Effector CD8-positive, alpha-beta T cell (primary cell): ENCODE data around the gene DHX16.
"Not testable (repeated sequence)": the region's sequence is repeated elsewhere in the genome, so short reads cannot be mapped to it uniquely, and the experiment has no call there.

Experiments used
- DNase-seq: peaks from one replicate; lab custom pipeline; 2025; lab: John Stamatoyannopoulos, UW

Gene DHX16

GRCh38 chr6:30678964-30679726 lies 6.3 kb upstream of the DHX16 start:
- peak; percentile 89 for DNase-seq

- no peak for DNase-seq
Measured at GRCh38 chr6:30676660-30677285, 4.0 kb upstream of the DHX16 start.

GRCh38 chr6:30670760-30671527 lies 1.9 kb downstream of the DHX16 start:
- no peak for DNase-seq

DNA sequence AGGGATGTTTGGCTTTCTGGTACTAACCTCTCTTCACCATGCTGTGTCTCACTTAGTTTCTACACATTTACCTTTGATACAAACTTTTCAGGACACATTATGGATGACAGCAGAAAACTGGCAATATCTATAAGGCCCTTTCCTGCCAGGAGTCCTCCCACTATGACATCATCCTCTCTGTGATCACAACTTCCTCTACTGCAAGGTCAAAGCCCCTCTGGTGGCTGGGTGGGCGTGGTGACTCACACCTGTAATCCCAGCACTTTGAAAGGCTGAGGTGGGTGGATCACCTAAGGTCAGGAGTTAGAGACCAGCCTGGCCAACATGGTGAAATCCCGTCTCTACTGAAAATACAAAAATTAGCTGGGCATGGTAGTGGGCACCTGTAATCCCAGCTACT lies 6.5 kb downstream of the DHX16 start:
- not testable (repeated sequence) for DNase-seq

- DNase-seq: no peak
Measured at GRCh38 chr6:30664994-30665767, 7.6 kb downstream of the DHX16 start.

- DNase-seq: not testable (repeated sequence)
Measured at GRCh38 chr6:30657922-30658321, 14.9 kb downstream of the DHX16 start.

- no peak for DNase-seq
Measured at GRCh38 chr6:30657454-30657853, 15.4 kb downstream of the DHX16 start.

GRCh38 chr6:30656513-30656912 lies 16.3 kb downstream of the DHX16 start:
- DNase-seq: no peak

- DNase-seq: no peak
Measured at GRCh38 chr6:30655743-30656094, 17.1 kb downstream of the DHX16 start.

GRCh38 chr6:30654798-30655742 lies 17.7 kb downstream of the DHX16 start:
- DNase-seq: no peak

- DNase-seq: no peak
Measured at GRCh38 chr6:30651143-30651542, 21.7 kb downstream of the DHX16 start.

- peak; percentile 69 for DNase-seq
Measured at GRCh38 chr6:30647242-30648116, 25.3 kb downstream of the DHX16 start.

DNA sequence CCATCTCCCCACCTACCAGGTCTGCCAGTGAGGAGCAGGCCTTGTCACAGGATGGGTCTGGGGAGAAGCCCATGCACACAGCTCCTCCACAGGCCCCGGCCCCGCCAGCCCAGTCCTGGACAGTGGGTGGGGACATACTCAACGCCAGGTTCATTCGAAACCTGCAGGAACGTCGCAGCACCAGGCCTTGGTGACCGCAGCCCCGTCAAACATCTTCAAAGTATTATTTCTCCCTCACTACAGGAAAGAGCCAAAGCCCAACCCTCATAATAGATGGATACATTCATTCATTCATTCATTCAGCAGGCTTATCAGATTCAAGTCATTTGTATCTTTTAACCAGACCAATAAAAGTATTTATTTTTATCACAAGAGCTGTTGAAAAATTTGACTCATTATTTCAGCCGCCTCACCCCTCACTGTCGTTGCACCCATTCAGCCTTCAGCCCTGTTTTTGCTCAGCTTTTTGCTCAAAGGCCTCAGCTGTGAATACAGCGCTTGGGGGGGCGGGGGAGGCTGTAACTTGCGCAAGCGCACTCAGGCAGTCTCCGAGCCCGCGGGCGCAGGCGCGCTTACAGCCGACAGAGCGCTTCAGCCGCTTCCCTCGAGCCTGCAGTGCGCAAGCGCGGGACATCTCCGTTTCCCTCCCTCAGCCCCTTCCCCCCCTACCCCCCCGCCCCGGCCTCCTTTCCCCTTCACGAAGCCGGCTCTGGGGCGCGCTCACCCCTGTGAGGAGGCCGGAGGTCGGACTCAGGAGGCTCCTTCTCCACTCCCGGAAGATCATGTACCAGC lies 26.2 kb downstream of the DHX16 start, which contains the start of gene C6orf136:
TSS of gene C6orf136 (plus strand) at position 684 of the 792 bp plus-strand sequence. CDS start at position 783, 99 bp downstream.
- peak; percentile 90 for DNase-seq

GRCh38 chr6:30645989-30646388 lies 26.8 kb downstream of the DHX16 start:
- no peak for DNase-seq

GRCh38 chr6:30644769-30645168 lies 28.0 kb downstream of the DHX16 start:
- no peak for DNase-seq

DNA sequence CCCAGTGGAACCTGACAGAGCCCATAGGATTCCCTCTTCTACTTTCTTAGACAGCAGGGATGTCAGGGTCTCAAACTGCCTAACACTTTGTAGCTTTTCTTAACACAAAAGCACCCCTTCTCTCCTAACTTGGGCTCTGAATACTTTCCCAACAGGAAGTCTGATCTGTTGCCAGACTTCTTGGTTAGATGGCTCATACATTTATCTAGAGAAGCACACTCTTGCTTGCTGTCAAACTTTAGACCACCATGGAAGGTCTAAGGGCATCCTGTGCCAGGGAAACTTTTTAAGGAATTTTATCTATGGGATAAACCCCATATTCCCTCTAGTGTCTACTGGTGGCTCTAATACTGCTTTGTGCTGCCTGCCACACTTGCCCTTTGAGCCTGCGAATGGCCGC lies 29.1 kb downstream of the DHX16 start:
- no peak for DNase-seq

DNA sequence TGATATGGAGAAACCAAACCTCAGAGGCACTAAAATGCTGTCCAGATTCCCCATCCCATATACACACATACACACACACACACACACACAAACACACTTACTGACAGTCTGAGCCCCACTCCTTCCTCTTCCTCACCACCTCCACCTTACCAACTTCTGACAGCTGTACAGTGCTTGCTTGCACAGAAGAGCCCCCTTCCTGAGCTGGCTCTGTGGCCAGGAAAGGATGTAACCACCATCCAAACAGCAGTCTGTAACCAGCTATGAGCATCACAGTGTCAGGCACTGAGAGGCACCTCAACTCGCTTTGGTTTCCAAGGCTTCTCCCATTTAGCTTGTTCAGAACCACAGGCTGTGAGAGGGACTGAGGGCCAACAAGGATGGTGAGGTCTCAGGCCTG lies 31.8 kb downstream of the DHX16 start:
- no peak for DNase-seq

DNA sequence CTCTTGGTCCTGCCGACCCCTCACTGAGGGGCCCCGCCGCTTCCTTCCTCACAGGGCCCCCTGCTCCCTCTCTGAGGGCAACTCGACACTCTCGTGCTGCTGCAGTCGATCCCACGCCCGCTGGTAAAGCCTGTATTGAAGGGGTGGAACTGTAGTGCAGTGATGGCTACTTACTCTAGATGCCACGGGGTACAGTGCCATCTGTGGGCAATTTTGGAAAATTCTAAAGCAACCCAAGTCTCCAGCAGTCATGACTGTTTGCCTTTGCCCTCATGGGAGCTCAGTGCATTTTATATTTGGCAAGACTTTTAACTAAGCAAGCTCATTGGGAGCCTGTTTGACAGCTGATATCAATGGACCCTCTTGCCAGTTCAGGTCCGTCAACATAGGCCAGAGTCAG lies 32.3 kb downstream of the DHX16 start:
- no peak for DNase-seq

GRCh38 chr6:30635834-30636233 lies 37.0 kb downstream of the DHX16 start:
- DNase-seq: no peak
